GM21619 (cell line): ENCODE results near the gene TTL.
"Not testable (repeated sequence)": the region's sequence is repeated elsewhere in the genome, so short reads cannot be mapped to it uniquely, and the experiment has no call there.

ENCODE experiments used
- ATAC-seq: cut with Tn5 transposase; IDR thresholded peaks from one replicate; pipeline ENCODE4 v1.9.1; 2021; ENCODE audit not compliant: unreplicated experiment

TTL gene

DNA sequence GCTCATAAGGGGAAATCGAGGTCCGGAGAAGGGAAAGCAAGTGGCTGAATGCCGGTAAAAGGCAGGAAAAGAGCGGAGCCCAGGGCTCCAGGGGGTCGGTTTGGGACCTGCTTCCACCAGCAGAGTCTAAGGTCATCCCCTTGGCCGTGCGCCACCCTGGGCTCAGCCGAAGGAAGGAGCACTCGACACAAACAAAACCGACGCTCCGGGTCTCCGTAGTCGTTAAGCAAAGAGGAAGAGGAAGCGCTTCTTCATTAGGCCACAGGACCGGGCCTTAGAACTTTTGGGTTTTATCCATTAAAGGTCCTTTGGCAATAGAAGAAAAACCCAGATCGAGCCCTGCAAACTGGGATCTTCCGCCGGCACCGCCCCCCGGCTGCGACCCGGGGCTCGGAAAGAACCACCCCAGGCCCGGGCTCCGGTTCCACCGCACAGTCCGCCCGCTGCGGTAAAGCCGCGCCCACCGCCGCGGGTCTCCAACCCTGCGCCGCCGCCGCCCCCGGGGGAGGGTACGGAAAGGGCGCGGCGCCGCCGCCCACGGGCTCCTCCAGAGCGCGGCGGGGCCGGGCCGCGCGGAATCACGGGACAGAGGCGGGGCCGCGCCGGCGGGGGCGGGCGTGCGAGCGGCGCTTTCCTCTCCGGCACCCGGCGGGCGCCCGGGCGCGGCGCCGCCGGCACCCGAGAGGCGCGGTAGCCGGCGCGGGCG lies at the start of gene TTL:
Gene TTL, plus strand, starts transcription at position 629 of the 706 bp plus-strand sequence. CDS start 189 bp downstream, outside the sequence.
- peak; percentile 64 for ATAC-seq

DNA sequence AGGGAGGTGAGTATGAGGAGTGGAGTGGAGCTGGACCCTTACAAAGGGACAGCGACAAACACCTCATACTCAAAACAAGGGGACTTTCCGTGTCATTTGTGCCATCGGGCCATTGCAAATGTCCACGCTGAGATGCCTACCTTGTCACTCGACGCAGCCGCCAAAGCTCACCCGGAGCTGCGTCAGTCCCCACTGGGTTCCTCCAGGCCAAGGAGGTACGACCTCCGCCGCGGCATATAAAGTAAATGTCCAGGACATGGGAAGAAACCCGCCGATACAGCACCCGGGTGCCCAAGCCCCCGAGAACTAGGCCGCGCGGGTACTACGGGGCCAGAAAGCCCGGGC lies 49.6 kb upstream of the TTL start:
- not testable (repeated sequence) for ATAC-seq

DNA sequence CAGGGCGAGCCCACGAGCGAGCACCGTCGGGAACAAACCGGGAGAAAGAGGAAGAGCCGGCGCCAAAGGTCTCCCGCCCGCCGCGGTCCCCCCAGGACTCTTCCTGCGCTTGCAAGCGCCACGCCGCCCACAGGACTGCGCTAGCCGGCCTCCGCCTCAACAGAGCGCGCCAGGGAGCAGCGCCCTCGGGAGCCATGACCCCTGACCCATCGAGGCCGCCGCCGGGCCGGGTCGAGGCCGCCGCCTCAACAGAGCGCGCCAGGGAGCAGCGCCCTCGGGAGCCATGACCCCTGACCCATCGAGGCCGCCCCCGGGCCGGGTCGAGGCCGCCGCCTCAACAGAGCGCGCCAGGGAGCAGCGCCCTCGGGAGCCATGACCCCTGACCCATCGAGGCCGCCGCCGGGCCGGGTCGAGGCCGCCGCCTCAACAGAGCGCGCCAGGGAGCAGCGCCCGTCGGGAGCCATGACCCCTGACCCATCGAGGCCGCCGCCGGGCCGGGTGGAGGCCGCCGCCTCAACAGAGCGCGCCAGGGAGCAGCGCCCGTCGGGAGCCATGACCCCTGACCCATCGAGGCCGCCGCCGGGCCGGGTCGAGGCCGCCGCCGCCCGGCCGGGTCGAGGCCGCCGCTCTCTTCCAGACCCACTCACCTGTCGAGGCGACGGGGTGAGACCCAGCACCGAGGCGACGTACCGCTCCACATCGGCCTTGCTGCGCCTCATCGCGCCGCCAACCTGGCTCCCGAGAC lies 49.0 kb upstream of the TTL start:
- ATAC-seq: peak; percentile 44

DNA sequence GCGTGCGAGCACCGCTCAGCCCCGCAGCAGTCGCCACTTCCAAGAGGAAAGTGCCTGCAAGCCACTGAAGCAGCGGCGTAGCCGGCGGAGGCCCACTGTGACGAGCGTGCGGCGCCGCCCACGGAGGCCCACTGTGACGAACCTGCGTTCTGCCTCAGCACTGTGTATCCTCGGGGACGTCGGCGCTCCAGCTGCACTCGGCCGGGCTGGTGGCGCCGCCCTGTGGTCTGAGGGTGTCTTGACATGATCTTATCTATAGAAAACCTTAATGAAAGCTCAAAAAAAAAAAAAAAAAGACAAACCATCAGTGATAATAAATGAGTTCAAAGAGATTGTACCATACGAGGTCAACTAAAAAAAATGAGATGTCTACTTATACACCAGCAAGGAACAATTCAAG lies 48.5 kb upstream of the TTL start, which contains the start of gene RGPD8:
Gene RGPD8, minus strand, starts transcription at position 166 of the 400 bp plus-strand sequence. CDS start 192 bp downstream, outside the sequence.
- ATAC-seq: peak; percentile 97

DNA sequence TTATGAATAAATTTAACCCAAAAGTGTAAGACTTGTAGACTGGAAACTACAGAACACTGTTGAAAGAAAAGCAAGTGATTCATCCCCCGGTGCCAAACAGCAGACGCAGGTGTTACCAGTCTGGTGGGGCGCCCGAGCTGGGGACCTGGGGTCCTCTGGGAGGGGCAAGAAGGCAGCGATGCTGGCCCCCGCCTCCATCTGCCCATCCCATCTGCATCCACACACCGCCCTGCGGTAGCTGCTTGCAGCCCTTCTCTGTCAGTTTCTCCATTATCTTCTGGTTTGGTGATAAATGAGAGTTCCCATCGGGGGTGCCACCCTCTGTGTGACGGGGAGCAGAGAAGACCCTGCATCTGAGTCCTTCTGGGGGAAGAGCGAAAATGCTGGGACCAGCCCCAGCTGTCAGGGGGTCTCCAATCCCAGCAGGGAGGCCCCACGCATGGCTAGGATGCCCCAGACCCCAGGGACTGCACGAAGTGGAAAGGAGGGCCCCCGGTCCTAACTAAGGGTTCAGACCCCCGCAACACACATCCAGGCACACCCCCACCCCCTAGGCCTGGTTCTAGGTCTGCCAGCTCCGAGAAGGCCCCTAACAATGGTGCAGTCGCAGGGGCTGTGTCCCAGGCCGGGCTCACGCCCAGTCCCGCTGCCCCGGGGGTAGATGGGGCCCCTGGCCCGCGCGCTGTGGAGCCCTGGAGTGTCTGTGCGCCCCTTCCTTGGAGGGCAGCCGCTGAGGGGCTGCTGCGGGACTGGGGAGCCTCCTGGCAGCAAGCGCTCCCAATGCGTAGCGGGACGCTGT lies 47.8 kb upstream of the TTL start:
- no peak for ATAC-seq

DNA sequence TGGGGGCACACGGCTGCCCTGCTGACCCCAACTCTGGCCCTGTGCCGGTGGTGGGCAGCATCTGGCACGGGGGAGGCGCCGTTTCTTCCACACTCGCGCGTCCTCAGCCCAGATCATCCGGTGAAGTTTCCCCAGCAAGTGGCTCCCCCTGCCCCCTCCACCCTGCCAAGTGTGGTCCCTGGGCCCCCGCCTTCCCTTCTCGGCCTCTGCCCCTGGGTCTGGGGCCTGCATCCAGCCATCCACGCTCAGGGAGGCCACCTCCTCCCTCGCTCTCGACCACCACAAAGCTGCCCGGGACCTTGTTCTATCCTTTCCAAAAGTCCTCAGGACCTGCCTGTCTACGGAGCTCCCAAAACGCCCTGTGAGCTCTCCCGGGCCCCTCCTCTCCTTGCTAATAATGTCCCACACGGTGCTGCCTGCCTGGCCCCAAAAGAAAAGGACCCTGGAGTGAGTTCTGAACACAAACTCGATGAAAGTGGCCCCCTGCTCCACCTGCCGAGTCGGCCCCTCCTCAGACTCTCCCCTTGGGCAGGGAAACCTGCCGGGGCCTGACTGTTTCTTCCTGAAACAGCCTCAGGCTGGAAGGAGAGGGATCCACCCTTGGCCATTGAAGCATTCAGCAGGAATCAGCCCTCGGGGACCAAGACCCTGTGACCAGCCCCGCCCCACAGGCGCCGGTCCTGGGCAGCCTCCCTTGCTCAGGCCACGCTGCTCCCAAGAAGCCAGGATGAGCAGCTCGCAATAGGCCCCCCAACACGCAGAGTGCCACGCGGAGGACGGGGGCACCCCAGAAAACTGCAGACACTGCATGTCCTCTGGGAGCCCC lies 46.9 kb upstream of the TTL start:
- not testable (repeated sequence) for ATAC-seq

DNA sequence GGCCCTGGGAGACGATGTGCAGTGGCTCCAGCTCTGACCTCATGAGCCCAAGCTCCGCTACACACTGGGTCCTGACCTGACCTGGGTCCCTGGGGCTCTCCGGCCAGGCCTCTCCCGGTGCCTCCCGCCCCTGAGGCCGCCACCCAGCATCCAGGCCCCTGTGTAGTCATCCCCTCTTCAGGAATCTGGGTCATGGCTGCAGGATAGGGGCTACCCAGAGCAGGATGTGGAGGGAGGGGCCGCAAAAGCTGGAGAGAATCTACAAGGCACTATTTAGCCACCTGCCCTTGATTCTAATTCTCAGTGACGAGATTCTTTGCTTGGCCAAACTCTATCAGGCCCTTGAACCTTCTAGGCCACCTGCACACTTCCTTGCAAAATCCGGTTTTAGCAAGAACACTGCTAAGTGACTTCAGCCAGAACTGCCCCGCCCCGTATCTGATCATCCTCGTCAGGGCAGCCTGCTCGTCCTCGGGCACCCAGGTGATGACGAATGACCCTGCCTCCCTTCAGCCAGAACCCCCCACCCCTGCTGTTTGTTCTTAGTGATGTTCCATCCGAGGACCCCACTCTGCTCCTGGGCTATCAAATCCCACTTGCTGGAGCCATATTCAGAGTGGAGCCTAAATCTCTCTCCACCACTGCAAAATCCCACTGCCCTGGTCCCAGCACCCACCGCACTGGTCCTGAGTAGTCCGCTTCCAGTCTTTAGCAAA lies 46.1 kb upstream of the TTL start:
- ATAC-seq: not testable (repeated sequence)

DNA sequence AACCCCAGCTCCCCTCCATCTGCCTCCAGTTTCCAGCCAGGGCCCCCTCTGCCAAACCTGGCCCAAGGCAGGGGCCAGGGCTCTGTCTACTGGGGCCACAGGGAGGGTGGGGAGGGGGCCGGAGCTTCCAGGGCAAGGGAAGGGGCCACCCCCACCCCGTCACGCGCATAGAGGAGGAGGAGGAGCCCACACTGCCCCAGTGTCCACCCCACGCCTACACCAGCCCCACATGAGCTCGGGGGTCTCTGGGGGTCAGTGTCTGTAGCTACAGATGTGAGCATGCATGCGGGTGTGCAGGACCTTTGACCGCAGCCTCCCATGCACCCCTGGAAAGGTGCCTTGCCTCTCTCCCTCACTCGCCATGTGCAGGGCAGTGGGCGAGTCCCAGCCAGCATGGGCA lies 45.0 kb upstream of the TTL start:
- ATAC-seq: not testable (repeated sequence)

DNA sequence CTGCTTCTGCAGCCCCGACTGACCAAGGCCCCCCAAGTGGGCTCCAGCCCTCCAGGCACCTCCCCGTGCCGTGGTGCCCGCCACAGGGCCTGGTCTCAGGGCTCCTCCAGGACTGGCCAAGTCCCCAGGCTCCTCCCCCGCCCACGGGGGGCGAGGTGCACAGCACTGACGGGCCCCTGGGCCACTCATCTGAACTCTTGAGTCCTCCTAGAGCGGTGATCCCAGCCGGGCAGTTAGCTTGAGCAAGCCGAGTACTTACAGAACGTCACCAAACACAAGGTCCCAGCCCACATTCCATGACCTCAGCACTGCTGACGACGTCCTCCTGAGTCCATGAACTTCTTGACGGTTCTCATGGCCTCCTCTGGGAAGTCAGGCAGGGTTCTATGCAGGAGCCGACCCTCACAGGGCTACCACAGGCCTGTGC lies 44.5 kb upstream of the TTL start:
- ATAC-seq: not testable (repeated sequence)

DNA sequence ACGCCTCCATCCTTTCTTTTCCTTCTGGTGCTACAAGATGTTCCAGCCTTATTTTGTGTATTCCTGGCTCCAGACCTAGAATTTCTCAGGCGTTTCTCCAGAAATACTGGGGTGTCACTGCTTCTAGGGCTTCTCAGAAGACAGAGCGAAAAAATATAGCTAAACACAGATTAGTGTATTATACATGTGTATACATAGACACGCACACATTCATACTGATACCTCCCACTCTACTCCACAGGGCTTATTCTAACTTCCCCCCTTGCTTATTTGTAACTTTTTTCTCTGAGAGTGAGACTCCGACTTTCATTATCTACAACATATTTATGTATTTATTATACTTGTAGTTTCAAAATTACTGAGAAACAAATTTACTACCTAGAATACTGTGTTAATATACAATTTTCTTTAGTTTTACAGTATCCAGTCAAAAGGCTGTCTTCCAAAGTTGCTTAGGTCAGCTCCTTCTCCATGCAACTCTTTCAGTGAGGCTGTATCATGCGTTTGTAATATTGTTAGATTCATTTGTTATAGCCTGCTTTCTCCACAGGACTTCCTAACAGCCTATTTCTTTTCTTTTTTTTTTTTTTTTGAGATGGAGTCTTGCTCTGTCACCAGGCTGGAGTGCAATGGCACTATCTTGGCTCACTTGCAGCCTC lies 43.2 kb upstream of the TTL start:
- not testable (repeated sequence) for ATAC-seq

DNA sequence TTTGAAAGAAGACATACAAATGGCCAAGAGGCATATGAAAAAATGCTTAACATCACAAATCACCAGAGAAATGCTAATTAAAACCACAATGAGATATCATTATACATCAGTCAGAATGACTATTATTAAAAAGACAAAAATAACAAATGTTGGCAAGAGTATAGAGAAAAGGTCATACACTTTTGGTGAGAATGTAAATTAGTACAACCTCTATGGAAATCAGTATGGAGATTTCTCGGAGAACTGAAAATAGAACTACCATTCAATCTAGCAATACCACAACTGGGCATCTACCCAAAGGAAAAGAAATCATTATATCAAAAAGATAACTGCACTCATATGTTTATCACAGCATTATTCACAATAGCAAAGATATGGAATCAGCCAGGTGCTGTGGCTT lies 37.7 kb upstream of the TTL start:
- ATAC-seq: not testable (repeated sequence)

DNA sequence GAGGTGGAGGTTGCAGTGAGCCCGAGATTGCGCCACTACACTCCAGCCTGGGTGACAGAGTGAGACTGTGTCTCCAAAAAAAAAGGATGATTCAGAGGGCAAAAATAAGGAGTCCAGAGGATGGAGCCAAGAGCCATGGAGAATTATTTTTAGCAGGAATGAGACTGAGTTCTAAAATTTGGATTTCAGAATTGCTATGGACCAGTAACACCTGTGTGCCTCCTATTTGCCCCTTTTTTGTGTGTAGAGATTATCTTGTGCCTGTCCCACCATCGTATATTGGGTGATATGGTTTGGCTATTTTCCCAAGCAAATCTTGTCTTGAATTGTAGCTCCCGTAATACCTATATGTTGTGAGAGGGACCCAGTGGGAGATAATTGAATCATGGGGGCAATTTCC lies 32.1 kb upstream of the TTL start:
- no peak for ATAC-seq

DNA sequence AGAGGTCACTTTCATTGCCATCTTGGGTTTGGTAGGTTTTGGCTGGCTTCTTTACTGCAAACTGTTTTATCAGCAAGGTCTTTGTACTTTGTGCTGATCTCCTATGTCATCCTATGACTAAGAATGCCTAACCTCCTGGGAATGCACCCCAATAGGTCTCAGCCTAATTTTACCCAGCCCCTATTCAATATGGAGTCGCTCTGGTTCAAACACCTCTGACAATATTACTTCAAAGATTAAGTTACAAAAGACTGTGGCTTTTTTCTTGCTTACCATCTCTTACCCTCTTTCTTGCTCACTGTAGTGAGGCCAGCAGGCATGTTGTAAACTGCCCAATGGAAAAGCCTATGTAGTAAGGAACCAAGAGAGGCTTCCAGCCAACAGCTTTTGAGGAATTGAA lies 30.6 kb upstream of the TTL start:
- ATAC-seq: no peak

DNA sequence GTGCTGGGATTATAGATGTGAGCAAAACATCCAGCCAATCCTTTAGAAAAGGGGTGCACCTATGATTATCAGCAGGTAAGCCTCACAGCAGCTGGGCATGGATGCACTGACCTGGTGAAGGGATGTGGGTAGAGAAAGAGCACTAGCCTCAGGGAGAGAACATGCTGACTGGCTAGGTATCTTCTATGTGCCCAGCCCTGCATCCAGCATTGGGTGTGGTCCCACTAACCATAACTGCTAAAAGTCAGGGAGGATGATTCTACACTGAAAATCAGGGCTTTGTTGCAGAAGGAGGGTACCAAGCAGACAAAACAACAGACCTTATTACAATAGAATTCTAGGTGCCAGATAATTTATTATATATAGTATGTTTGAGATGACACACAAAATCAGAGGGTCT lies 27.4 kb upstream of the TTL start:
- no peak for ATAC-seq

DNA sequence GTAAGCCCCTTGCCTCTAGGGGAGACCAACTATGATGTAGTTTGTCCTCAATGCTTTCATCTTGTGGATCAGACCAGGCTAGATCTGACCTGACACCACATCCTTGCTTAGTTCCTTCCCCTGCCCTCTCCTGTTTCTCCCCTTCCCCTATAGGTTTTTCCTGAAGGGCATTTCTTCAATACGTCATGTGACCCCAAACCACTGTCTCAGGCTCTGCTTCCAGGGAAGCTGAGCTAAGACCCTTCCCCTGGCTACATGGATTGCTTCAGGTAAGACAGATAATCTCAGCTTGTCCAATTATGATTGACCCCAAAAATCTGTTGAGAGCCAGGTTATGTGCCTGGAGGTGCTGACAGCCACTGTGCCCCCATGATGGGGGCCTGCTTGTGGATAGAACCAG lies 22.6 kb upstream of the TTL start:
- ATAC-seq: no peak

DNA sequence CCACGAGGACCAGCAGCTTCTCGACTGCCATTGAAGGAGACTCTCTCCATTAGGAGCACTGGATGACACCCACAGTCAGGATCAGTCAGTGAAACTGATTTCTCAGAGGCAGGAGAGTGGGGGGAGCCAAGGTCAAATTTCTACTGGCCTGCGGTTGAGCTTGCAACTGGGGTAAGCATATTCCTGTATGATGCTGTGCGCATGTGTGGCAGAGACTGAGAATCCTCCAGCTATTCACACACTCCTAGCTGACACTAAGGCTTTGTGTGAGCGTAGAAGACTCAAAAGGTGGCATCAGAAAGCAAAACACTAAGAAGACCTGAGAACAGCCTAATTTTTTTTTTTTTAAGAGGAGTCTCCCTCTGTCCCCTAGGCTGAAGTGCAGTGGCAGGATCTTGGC lies 19.8 kb upstream of the TTL start:
- no peak for ATAC-seq

DNA sequence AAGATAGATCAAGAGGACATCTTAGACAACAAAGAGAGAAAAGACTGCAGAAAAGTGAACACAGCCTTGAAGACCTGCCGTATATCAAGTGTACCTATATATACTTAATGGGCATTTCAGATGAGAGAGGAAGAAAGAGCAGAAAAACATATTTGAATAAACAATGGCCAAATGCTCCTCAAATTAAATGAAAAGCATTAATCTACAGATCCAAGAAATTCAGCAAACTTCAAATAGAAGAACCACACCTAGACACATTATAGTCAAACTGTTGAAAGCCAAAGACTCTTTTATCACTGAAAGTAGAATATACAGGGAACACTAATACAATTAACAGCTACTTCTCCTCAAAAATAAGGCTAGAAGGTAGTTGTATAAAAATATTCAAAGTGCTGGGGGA lies 18.7 kb upstream of the TTL start:
- no peak for ATAC-seq

DNA sequence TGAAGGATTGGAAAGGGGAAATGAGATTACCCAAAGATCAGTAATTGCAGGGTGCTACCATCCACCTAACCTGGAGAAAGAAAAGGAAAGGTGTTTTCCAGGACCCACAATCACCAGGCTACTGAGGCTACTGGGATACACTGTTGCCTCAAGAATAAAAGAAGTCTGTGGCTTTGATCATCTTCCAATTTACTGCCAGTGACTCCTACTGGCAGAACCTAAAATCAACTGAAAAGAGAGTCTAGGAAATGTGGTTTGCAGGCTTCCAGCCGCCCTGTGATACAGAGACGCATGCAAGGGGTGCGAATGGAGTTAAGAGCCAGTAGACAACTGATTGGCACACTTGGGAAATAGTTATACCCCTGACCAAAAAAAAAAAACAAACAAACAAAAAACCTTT lies 16.6 kb upstream of the TTL start:
- no peak for ATAC-seq

DNA sequence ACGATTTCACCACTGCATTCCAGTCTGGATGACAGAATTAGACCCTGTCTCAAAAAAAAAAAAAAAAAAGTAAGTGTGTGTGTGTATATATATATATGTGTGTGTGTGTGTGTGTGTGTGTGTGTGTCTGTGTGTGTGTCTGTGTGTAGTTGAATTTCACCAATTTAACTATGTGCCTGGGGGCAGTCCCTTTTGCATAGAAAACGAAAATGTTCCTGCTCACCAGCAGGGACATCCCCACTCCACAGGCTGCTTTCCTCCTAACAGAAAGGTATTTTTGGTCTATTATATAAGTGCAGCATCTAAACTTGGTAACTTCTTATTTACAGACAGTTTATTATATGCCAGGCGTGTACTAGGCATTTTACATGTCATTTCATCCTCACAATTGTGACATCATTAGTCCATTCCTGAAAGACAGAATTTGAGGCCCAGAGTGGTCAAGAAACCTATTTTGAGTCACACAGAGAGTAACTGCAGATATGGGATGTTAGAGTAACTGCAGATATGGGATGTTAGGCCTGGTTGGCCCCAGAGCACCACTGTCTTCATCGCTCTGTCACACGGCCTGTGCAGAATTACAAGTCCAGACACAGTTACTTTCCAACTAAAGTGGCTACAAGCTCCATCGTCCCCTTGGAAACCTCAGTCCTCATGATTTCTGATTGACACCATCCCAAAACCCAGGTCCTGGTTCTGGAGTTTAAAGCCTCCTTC lies 9.3 kb upstream of the TTL start:
- ATAC-seq: no peak
